Measurements from ENCODE around the gene NPTN. TPM values are rescaled to one million over a fixed set of nuclear protein-coding genes. Genes with fewer than 3 reads are reported as not detected.

The NPTN gene
- total and polyA plus RNA-seq, 9 of the 15 experiments (the other 6 are each of a cell fraction or from before 2014, with no cell fraction given): 9.6 to 48.5 (median 21.7) TPM

GRCh38 chr15:73569361-73569760, 63.8 kb downstream of the NPTN start (continued):
- TF ChIP-seq, protein P1, sequence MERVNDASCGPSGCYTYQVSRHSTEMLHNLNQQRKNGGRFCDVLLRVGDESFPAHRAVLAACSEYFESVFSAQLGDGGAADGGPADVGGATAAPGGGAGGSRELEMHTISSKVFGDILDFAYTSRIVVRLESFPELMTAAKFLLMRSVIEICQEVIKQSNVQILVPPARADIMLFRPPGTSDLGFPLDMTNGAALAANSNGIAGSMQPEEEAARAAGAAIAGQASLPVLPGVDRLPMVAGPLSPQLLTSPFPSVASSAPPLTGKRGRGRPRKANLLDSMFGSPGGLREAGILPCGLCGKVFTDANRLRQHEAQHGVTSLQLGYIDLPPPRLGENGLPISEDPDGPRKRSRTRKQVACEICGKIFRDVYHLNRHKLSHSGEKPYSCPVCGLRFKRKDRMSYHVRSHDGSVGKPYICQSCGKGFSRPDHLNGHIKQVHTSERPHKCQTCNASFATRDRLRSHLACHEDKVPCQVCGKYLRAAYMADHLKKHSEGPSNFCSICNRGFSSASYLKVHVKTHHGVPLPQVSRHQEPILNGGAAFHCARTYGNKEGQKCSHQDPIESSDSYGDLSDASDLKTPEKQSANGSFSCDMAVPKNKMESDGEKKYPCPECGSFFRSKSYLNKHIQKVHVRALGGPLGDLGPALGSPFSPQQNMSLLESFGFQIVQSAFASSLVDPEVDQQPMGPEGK (CRISPR knock-in tag; IDR thresholded peaks at IDR 0.05; ENCODE audit: borderline replicate concordance): no peak
- TF ChIP-seq ZNF668 (CRISPR knock-in tag; IDR thresholded peaks at IDR 0.05) (no peak), ZNF609 (CRISPR knock-in tag; IDR thresholded peaks at IDR 0.05; ENCODE audit: borderline replicate concordance) (no peak), RAD21 (CRISPR knock-in tag; conservative IDR thresholded peaks at IDR 0.05 in 1 of 2, IDR thresholded peaks at IDR 0.05 in 1 of 2) (peak in 1 of 2 experiments; percentile 43; a peak in 2 of 4 replicates), NKRF (IDR thresholded peaks at IDR 0.05; ENCODE audit: borderline replicate concordance) (no peak)
